HepG2 (cell line): ENCODE measurements around the gene PRR30. TPM values are rescaled to one million over a fixed set of nuclear protein-coding genes. Genes with fewer than 3 reads are reported as not detected.

ENCODE experiments used
- ATM ChIP-seq: fragments of 450-650 bp; IDR thresholded peaks from 2 replicates; pipeline ENCODE4 v1.7.1; 2017; ENCODE audit warnings: mild to moderate bottlenecking, borderline replicate concordance
- CEBPB ChIP-seq: IDR thresholded peaks from 2 replicates; pipeline ENCODE4 v1.6.1; 2011; ENCODE audit warnings: low read depth, low read length, improper control_type of control experiment, borderline replicate concordance
- HNF1A ChIP-seq, 2 experiments: sonication (generic) in 1 of 2; formaldehyde crosslinking in 1 of 2; IDR thresholded peaks; 2 replicates each; pipeline versions ENCODE4 v1.4.0 to v1.6.1; 2016 to 2020; ENCODE audit warnings: borderline replicate concordance in 1 of 2, low read depth in 1 of 2, mild to moderate bottlenecking in 1 of 2, missing genetic modification reagents in 1 of 2
- ZSCAN12 ChIP-seq: sonication (generic); formaldehyde crosslinking; IDR thresholded peaks from 2 replicates; pipeline ENCODE4 v1.9.0; 2021; ENCODE audit warnings: mild to moderate bottlenecking, missing genetic modification reagents
- polyA plus RNA-seq, 8 experiments: library from polyadenylated mRNA; depleted of rRNA in 3 of 8; stranded (reverse) in 7 of 8; unstranded in 1 of 8; fragments of >200 nt; fragmentation: Illumina TruSeq in 4 of 8; extraction: Trizol in 4 of 8; gene quantifications; 2 replicates each; pipeline versions ENCODE4 v1.2.1 to v1.2.3, GENCODE V29; 2011 to 2016; ENCODE audit warnings: low read depth in 4 of 8, missing spikeins in 1 of 8, mixed read lengths in 1 of 8; ENCODE audit not compliant: insufficient read depth in 1 of 8
- total RNA-seq, 5 experiments: library from RNA; depleted of rRNA; stranded (reverse); fragments of >200 nt; fragmentation: Illumina TruSeq; extraction: Trizol; gene quantifications; 2 replicates each; pipeline ENCODE4 v1.2.3, GENCODE V29; 2016; ENCODE audit warnings: low read depth in 1 of 5
- TF ChIP-seq, protein P1 (sequence below): sonication (generic); formaldehyde crosslinking; IDR thresholded peaks from one replicate; pipeline ENCODE4 v1.5.1; 2020; ENCODE audit warnings: mild to moderate bottlenecking, missing genetic modification reagents; ENCODE audit errors: not compliant biosample characterization
- TF ChIP-seq, protein P2 (sequence below): sonication (generic); formaldehyde crosslinking; IDR thresholded peaks from 2 replicates; pipeline ENCODE4 v1.4.0; 2020; ENCODE audit warnings: mild to moderate bottlenecking, missing genetic modification reagents
- TF ChIP-seq, protein P3 (sequence below), 2 experiments: IDR thresholded peaks; 2 replicates each; pipeline ENCODE4 v1.6.1; 2011 to 2012; ENCODE audit warnings: low read length in 2 of 2, borderline replicate concordance in 1 of 2, low read depth in 1 of 2, mild to moderate bottlenecking in 1 of 2, moderate library complexity in 1 of 2

The PRR30 gene
- total and polyA plus RNA-seq, 2 of the 13 experiments (the other 11 are each of a cell fraction or from before 2014, with no cell fraction given) = not detected

DNA sequence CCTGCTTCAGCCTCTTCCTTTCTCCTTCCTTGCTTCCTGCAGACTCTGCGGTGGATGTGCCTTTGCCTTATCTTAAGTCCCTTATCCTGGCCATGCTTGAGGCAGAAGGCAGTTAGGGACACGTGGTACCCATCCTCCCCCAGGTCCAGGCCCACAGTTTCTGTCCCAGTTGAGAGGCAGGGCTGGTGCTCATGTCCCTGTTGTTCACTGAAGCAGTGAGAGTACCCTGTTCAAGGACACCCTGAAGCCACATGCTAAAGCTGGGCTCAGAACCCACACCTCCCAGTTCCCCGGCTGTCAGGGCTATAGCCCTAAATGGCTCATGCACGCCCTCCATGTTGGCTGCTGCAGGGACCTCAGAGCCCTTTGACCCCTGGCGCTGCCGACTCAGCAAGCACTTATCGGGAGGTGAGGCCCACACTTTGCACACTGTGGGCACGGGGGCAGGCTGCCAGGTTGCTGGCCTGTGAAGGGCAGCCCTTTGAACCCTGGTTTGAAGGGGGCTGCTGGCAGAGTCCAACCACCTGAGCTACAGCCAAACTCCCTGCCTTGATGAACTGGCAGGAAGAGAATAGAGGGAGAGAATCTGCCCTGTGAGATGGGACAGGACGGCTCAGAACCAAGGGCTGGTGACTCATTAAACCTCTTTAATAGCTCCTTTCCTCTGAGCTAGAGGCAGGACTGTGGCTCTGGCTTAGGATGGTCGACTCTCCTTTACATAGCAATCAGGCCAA lies 46.3 kb downstream of the PRR30 start (continued):
- TF ChIP-seq, protein P1, sequence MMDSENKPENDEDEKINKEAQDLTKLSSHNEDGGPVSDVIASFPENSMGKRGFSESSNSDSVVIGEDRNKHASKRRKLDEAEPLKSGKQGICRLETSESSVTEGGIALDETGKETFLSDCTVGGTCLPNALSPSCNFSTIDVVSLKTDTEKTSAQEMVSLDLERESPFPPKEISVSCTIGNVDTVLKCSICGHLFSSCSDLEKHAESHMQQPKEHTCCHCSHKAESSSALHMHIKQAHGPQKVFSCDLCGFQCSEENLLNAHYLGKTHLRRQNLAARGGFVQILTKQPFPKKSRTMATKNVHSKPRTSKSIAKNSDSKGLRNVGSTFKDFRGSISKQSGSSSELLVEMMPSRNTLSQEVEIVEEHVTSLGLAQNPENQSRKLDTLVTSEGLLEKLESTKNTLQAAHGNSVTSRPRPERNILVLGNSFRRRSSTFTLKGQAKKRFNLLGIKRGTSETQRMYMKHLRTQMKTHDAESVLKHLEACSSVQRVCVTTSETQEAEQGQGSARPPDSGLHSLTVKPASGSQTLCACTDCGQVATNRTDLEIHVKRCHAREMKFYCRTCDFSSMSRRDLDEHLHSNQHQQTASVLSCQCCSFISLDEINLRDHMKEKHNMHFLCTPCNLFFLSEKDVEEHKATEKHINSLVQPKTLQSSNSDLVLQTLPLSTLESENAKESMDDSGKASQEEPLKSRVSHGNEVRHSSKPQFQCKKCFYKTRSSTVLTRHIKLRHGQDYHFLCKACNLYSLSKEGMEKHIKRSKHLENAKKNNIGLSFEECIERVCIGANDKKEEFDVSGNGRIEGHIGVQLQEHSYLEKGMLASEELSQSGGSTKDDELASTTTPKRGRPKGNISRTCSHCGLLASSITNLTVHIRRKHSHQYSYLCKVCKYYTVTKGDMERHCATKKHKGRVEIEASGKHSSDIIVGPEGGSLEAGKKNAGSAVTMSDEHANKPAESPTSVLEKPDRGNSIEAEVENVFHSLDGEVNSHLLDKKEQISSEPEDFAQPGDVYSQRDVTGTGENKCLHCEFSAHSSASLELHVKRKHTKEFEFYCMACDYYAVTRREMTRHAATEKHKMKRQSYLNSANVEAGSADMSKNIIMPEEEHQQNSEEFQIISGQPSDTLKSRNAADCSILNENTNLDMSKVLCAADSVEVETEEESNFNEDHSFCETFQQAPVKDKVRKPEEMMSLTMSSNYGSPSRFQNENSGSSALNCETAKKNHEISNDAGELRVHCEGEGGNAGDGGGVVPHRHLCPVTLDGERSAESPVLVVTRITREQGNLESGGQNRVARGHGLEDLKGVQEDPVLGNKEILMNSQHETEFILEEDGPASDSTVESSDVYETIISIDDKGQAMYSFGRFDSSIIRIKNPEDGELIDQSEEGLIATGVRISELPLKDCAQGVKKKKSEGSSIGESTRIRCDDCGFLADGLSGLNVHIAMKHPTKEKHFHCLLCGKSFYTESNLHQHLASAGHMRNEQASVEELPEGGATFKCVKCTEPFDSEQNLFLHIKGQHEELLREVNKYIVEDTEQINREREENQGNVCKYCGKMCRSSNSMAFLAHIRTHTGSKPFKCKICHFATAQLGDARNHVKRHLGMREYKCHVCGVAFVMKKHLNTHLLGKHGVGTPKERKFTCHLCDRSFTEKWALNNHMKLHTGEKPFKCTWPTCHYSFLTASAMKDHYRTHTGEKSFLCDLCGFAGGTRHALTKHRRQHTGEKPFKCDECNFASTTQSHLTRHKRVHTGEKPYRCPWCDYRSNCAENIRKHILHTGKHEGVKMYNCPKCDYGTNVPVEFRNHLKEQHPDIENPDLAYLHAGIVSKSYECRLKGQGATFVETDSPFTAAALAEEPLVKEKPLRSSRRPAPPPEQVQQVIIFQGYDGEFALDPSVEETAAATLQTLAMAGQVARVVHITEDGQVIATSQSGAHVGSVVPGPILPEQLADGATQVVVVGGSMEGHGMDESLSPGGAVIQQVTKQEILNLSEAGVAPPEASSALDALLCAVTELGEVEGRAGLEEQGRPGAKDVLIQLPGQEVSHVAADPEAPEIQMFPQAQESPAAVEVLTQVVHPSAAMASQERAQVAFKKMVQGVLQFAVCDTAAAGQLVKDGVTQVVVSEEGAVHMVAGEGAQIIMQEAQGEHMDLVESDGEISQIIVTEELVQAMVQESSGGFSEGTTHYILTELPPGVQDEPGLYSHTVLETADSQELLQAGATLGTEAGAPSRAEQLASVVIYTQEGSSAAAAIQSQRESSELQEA (CRISPR knock-in tag) = peak; percentile 82
- TF ChIP-seq ATM (no peak), ZSCAN12 (no peak), CEBPB (no peak), HNF1A (IDR thresholded peaks at IDR 0.05; ENCODE audit: low read depth) (peak; percentile 79; the same call in 1 of the 2 replicates), HNF1A (CRISPR knock-in tag; IDR thresholded peaks at IDR 0.05; ENCODE audit: borderline replicate concordance) (peak; percentile 85)
- TF ChIP-seq, protein P2, sequence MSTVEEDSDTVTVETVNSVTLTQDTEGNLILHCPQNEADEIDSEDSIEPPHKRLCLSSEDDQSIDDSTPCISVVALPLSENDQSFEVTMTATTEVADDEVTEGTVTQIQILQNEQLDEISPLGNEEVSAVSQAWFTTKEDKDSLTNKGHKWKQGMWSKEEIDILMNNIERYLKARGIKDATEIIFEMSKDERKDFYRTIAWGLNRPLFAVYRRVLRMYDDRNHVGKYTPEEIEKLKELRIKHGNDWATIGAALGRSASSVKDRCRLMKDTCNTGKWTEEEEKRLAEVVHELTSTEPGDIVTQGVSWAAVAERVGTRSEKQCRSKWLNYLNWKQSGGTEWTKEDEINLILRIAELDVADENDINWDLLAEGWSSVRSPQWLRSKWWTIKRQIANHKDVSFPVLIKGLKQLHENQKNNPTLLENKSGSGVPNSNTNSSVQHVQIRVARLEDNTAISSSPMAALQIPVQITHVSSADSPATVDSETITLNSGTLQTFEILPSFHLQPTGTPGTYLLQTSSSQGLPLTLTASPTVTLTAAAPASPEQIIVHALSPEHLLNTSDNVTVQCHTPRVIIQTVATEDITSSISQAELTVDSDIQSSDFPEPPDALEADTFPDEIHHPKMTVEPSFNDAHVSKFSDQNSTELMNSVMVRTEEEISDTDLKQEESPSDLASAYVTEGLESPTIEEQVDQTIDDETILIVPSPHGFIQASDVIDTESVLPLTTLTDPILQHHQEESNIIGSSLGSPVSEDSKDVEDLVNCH (CRISPR knock-in tag) = 0 out of 2 replicates have a peak, but pooled peaks have one; percentile 35
- TF ChIP-seq, protein P3, sequence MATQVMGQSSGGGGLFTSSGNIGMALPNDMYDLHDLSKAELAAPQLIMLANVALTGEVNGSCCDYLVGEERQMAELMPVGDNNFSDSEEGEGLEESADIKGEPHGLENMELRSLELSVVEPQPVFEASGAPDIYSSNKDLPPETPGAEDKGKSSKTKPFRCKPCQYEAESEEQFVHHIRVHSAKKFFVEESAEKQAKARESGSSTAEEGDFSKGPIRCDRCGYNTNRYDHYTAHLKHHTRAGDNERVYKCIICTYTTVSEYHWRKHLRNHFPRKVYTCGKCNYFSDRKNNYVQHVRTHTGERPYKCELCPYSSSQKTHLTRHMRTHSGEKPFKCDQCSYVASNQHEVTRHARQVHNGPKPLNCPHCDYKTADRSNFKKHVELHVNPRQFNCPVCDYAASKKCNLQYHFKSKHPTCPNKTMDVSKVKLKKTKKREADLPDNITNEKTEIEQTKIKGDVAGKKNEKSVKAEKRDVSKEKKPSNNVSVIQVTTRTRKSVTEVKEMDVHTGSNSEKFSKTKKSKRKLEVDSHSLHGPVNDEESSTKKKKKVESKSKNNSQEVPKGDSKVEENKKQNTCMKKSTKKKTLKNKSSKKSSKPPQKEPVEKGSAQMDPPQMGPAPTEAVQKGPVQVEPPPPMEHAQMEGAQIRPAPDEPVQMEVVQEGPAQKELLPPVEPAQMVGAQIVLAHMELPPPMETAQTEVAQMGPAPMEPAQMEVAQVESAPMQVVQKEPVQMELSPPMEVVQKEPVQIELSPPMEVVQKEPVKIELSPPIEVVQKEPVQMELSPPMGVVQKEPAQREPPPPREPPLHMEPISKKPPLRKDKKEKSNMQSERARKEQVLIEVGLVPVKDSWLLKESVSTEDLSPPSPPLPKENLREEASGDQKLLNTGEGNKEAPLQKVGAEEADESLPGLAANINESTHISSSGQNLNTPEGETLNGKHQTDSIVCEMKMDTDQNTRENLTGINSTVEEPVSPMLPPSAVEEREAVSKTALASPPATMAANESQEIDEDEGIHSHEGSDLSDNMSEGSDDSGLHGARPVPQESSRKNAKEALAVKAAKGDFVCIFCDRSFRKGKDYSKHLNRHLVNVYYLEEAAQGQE (IDR thresholded peaks at IDR 0.05; ENCODE audit: borderline replicate concordance in 1 of 2, low read depth in 1 of 2, low read length in 2 of 2) = peak in 1 of 2 experiments; percentile 63; a peak in 1 of 4 replicates
